KMS-11 (cell line): ENCODE results near the gene RHBDD3.
"Not testable (repeated sequence)": the region's sequence is repeated elsewhere in the genome, so short reads cannot be mapped to it uniquely, and the experiment has no call there.

Experiments used
- H2AFZ ChIP-seq: fragments of 200-600 bp; sonication (generic); 2 replicates; pipeline ENCODE4 v1.6.1; 2016; ENCODE audit warnings: antibody characterized with exemption, mixed run types, low read depth
- H3K27ac ChIP-seq: fragments of 200-600 bp; sonication (generic); 2 replicates; pipeline ENCODE4 v1.6.1; 2016; ENCODE audit warnings: mild to moderate bottlenecking, mixed run types
- H3K27me3 ChIP-seq: fragments of 200-600 bp; sonication (generic); 2 replicates; pipeline ENCODE4 v1.6.1; 2017; ENCODE audit warnings: mild to moderate bottlenecking, low read depth, mixed run types, moderate library complexity; ENCODE audit not compliant: insufficient read depth
- H3K36me3 ChIP-seq: fragments of 200-600 bp; sonication (generic); 2 replicates; pipeline ENCODE4 v1.6.1; 2017; ENCODE audit warnings: mild to moderate bottlenecking, mixed run types; ENCODE audit not compliant: insufficient read depth
- H3K4me1 ChIP-seq: fragments of 200-600 bp; sonication (generic); 2 replicates; pipeline ENCODE4 v1.6.1; 2016; ENCODE audit warnings: mild to moderate bottlenecking, low read depth, mixed run types; ENCODE audit not compliant: poor library complexity, severe bottlenecking
- H3K4me2 ChIP-seq: fragments of 200-600 bp; sonication (generic); 2 replicates; pipeline ENCODE4 v1.7.0; 2016; ENCODE audit warnings: mild to moderate bottlenecking, mixed run types
- H3K4me3 ChIP-seq: fragments of 200-600 bp; sonication (generic); IDR thresholded peaks from 2 replicates; pipeline ENCODE4 v1.6.1; 2017; ENCODE audit warnings: low read depth, low read length, mixed read lengths; ENCODE audit not compliant: insufficient read depth
- H3K79me2 ChIP-seq: fragments of 200-600 bp; sonication (generic); 2 replicates; pipeline ENCODE4 v1.6.1; 2016; ENCODE audit warnings: low read depth, mixed run types; ENCODE audit not compliant: insufficient read depth
- H3K9ac ChIP-seq: fragments of 200-600 bp; sonication (generic); 2 replicates; pipeline ENCODE4 v1.6.1; 2016; ENCODE audit warnings: mild to moderate bottlenecking, mixed run types
- H4K20me1 ChIP-seq: fragments of 200-600 bp; sonication (generic); 2 replicates; pipeline ENCODE4 v1.6.1; 2016; ENCODE audit warnings: mild to moderate bottlenecking, mixed run types; ENCODE audit not compliant: insufficient read depth
- TF ChIP-seq, protein P1 (sequence below): fragments of 200-600 bp; sonication (generic); conservative IDR thresholded peaks from 2 replicates; pipeline ENCODE4 v1.6.1; 2017; ENCODE audit warnings: low read depth, mild to moderate bottlenecking, antibody characterized with exemption, low read length, moderate library complexity, mixed read lengths

Gene RHBDD3

GRCh38 chr22:29251265-29251664, 16.5 kb downstream of the RHBDD3 start:
- H3K36me3 ChIP-seq = no peaks in the 10 kb centered on the region
- H3K27ac ChIP-seq = no peak overlapping the region
- no peaks in the 10 kb centered on the region for H3K27me3 ChIP-seq
- H2AFZ ChIP-seq = no peak overlapping the region
- no peaks in the 10 kb centered on the region for H3K79me2 ChIP-seq
- H3K4me3 ChIP-seq = no peak overlapping the region
- no peak overlapping the region for H3K4me2 ChIP-seq
- no peaks in the 10 kb centered on the region for H4K20me1 ChIP-seq
- H3K4me1 ChIP-seq = peaks cover 7% of the 10 kb centered on the region
- H3K9ac ChIP-seq = no peak overlapping the region
- TF ChIP-seq, protein P1, sequence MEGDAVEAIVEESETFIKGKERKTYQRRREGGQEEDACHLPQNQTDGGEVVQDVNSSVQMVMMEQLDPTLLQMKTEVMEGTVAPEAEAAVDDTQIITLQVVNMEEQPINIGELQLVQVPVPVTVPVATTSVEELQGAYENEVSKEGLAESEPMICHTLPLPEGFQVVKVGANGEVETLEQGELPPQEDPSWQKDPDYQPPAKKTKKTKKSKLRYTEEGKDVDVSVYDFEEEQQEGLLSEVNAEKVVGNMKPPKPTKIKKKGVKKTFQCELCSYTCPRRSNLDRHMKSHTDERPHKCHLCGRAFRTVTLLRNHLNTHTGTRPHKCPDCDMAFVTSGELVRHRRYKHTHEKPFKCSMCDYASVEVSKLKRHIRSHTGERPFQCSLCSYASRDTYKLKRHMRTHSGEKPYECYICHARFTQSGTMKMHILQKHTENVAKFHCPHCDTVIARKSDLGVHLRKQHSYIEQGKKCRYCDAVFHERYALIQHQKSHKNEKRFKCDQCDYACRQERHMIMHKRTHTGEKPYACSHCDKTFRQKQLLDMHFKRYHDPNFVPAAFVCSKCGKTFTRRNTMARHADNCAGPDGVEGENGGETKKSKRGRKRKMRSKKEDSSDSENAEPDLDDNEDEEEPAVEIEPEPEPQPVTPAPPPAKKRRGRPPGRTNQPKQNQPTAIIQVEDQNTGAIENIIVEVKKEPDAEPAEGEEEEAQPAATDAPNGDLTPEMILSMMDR = no peak

- not testable (repeated sequence) for H3K79me2 ChIP-seq, H3K4me3 ChIP-seq, H3K4me1 ChIP-seq, H3K9ac ChIP-seq, H3K4me2 ChIP-seq, H3K27ac ChIP-seq, H3K27me3 ChIP-seq, H3K36me3 ChIP-seq, H2AFZ ChIP-seq, H4K20me1 ChIP-seq
Measured at GRCh38 chr22:29247891-29248290, 19.9 kb downstream of the RHBDD3 start.

GRCh38 chr22:29245626-29246385, 22.0 kb downstream of the RHBDD3 start:
- H2AFZ ChIP-seq = no peak overlapping the region; the same call in 1 of the 2 replicates
- no peaks in the 10 kb centered on the region for H3K79me2 ChIP-seq
- H3K4me2 ChIP-seq = no peak overlapping the region
- H3K27me3 ChIP-seq = no peaks in the 10 kb centered on the region
- H4K20me1 ChIP-seq = no peaks in the 10 kb centered on the region
- H3K4me1 ChIP-seq = peaks cover 4% of the 10 kb centered on the region
- no peak overlapping the region for H3K4me3 ChIP-seq
- H3K36me3 ChIP-seq = no peaks in the 10 kb centered on the region
- TF ChIP-seq, protein P1 = peak; percentile 97
- H3K9ac ChIP-seq = no peak overlapping the region
- H3K27ac ChIP-seq = no peak overlapping the region

DNA sequence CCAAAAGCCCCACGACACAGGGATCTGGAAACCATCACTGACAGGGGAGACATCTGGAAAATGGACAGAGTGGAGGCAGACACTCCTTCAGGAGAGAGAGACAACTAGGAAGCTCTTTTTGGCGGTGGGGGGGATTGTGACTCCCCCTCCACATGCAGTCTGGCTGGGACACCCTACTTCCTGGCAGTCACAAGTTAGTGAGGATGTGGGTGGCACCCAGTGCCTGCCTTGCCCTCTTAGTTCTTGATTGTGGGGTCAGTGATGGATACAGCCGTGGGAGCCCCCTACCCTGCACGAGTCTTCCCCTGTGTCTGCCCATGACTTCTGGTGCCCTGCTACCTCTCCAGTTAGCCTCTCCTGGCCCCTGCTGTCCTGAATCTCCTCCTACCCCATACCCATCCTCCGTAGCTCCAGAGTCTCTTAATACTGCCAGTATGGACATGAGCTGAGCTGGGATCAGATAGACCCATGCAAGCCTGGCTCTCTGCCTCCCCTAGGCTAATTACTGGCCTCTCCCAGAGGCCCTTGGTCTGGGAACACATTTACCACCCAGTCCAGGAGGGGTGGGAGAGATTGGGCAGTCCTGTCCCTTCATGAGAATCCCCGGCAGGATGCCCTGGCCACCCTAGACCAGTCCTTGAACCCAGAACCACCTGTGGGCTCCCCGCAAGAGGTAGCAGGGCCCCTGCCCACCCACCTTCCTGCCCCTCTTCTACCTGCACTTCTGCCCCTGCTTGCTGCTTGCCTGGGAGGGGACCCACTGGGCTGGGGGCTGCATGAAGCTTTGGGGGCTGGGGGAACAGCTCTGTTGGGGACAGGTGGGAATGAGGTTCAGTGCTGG, 22.8 kb downstream of the RHBDD3 start:
- no peaks in the 10 kb centered on the region for H3K79me2 ChIP-seq
- H3K27ac ChIP-seq = no peak overlapping the region
- TF ChIP-seq, protein P1 = no peak
- H2AFZ ChIP-seq = no peak overlapping the region; the same call in 1 of the 2 replicates
- H3K4me2 ChIP-seq = no peak overlapping the region
- no peaks in the 10 kb centered on the region for H3K36me3 ChIP-seq
- H3K4me1 ChIP-seq = peaks cover 4% of the 10 kb centered on the region
- H3K4me3 ChIP-seq = no peak overlapping the region
- no peaks in the 10 kb centered on the region for H4K20me1 ChIP-seq
- H3K27me3 ChIP-seq = no peaks in the 10 kb centered on the region
- H3K9ac ChIP-seq = no peak overlapping the region
